GM18870 (cell line): ENCODE data around the gene KCNG1.

Source experiments
- ATAC-seq: cut with Tn5 transposase; IDR thresholded peaks from one replicate; pipeline ENCODE4 v1.9.1; 2021; ENCODE audit warnings: moderate library complexity; ENCODE audit not compliant: unreplicated experiment

KCNG1 gene

GRCh38 chr20:51036827-51037531 is 14.1 kb upstream of the KCNG1 start:
- ATAC-seq, result no peak

- no peak for ATAC-seq
Observed at GRCh38 chr20:51036226-51036625, 13.3 kb upstream of the KCNG1 start.

GRCh38 chr20:51034988-51035656 is 12.2 kb upstream of the KCNG1 start:
- no peak for ATAC-seq

DNA sequence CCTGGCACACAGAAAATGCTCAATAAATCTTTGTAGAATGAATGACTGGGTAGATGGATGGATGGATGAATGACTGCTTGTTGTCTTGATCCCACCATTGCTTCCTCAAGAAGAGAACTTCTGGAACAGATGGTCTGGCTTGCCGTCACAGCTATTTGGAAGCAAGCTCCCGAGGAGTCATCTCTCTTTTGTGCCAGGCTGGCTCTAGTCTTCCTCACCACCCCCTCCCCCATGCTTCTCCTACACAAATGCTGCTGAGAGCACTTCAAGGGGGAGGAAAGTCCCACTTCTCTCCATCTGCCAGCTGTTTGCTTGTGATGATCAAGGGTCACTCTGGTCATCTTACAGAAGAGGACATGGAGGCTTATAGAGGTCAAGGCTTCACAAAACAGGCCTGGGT is 11.6 kb upstream of the KCNG1 start:
- no peak for ATAC-seq

GRCh38 chr20:51029963-51030920 is 7.3 kb upstream of the KCNG1 start:
- ATAC-seq, result no peak

GRCh38 chr20:51029556-51029955 is 6.6 kb upstream of the KCNG1 start:
- ATAC-seq, result no peak

DNA sequence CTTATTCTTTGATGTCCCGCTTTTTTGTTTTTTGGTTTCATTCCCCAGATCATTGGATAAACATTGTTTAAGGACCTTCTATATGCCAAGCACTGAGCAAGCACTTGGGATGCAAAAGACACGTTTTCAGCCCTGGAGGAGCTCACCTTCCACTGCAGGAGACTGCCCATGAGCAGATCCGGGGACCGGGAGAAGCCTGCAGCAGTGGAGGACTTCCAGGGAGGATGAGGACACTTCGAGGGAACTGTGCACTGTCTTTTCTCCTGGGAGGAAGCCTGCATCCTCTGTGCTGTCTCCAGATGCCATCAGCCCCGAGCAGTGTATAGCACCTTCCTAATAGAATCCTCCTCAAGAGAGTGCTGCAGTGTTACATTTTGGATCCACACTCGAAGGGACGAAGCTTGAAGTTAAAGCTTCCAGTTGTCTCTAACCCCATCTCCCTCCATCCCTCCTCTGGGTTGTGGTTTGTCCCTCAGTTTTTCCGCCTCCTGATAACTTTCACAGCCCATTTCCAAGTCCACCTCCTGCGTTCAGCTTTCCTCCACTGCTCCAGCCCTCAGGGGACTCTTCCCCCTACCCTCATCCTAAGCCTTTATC is 5.8 kb upstream of the KCNG1 start:
- ATAC-seq, result no peak

- no peak for ATAC-seq
Observed at GRCh38 chr20:51027035-51027795, 4.3 kb upstream of the KCNG1 start.

DNA sequence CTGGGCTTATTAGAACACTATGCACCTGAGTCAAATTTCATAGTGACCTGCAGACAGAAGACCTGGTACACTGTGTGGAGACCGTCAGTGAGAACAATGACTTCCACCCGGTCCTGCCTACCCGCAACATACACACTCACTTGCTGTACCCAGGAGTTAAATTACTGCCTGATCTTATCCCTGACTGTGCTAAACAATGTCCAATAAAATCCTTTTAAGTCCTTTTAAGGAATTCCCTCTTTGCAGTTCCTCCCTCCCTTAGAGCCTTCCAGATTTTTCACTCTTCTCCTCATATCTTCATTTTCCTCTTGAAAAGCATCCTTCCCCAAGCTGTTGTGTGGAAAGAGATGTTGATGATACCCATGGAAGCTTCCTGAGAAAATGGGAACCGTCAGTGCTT is 3.4 kb upstream of the KCNG1 start:
- no peak for ATAC-seq

- ATAC-seq, result no peak
Observed at GRCh38 chr20:51024761-51025160, 1.9 kb upstream of the KCNG1 start.

DNA sequence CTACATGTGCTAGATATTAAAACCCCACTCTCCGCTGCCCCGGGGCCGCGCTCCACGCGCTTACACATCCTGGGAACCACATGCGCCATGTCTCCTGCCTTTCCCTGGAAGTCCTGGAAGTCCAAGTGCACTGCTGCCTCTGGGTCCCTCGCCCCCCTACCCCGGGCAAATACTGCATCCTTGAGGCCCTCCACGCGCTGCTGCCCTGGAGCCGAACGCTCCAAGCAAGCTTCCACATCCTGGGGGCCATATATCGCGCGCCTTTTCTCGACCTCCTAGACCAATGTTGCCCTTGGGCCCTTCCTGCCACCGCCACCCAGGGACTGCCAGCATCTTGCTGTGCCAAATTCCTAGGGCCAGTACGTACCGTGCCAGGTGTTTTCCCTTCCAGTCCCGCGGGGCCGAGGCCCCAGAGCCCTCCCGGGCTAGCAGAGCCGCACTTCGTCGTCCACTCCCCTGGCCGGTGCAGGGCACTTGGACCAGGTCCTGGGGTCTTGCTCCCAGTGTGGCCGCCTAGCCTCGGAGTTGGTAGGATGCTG is 779 bp upstream of the KCNG1 start:
- no peak for ATAC-seq

DNA sequence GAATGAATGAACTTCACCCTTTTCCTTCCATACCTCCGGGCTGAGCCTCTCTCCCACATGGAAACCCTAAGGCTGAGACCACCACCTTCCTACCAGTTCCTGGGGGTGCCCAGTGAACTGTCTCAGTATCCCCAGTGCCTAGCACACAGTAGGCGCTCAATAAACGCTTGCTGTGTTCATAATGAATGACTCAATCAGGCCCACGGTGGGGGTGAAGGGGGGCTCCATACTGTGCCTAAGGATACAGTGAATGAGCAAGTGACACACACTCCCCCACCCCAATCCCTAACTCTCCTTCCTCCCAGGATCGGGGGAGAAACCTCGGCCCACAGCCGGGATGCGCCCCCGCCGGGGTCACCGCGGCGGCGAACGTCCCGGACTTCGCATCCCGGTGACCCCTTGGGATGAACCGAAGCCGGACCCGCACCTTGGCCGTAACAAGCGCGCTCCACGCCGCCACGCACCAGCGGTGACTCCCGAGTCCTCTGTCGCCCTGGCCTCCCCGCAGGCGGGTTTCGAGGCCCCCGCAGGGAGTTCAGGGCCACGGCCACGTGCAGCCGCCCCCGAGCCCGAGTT is 592 bp downstream of the KCNG1 start:
- no peak for ATAC-seq

DNA sequence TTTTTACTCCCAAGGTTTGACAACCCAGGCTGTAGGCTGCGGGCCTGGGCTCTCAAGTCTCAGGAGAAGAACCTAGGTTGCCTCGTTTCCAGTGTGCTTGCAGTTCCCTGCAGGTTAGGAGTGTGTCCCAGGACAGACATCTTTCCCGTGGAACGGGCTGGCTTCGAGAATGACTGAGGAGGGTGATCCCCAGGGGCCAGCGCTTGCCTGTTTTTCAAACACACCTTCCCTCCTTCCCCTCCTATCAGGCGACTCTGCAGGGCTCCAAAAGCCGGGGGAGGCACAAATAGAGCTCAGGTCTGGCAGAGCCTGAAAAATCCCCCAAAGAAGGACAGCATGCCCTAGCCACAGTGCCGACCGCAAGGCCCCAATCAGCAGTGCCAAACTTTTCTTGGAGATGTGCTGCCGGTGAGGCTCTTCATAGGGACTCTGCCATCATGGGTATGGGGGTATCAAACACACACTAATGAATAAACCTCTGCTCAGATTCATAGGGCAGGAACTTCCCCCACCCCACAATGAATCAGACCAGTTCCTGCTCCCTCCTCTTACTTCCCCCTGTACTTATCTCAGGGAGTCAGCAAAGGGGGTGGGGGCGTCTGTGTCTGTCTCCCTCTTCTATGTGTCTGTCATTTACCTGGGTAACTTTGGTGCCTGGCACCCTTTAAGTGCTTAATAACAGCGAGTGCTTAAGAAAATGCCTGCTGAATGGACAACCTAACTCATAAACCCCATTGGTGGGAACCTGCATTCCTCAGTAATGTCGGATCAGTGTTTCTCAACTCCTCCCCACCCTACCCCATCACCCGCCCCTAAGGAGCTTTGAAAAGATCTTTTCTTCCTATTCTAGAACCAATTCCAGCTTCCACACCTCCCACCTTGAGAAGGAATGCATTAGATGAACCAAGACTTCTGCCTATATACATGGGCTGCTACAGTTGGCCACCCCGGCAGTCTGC is 1.6 kb downstream of the KCNG1 start:
- ATAC-seq, result no peak

DNA sequence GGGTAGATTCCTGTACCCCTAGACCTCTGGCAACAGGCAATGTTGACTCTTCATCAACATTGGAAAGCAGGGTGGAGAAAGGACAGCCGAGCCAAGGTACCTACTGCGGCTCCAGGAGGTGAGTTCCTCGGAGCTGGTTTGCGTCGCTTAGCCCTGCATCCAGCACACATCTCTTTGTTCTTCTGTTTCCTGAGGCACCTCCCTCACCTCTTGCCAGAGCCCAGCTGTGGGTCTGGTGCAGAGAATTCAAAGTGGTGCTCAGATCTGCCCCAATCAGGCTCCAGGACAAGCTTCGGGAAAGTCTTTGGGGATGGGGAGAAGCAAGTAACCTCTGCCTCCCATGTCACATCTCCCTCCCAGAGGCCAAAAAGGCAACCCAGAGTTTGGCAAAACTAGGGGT is 2.2 kb downstream of the KCNG1 start:
- ATAC-seq, result no peak

DNA sequence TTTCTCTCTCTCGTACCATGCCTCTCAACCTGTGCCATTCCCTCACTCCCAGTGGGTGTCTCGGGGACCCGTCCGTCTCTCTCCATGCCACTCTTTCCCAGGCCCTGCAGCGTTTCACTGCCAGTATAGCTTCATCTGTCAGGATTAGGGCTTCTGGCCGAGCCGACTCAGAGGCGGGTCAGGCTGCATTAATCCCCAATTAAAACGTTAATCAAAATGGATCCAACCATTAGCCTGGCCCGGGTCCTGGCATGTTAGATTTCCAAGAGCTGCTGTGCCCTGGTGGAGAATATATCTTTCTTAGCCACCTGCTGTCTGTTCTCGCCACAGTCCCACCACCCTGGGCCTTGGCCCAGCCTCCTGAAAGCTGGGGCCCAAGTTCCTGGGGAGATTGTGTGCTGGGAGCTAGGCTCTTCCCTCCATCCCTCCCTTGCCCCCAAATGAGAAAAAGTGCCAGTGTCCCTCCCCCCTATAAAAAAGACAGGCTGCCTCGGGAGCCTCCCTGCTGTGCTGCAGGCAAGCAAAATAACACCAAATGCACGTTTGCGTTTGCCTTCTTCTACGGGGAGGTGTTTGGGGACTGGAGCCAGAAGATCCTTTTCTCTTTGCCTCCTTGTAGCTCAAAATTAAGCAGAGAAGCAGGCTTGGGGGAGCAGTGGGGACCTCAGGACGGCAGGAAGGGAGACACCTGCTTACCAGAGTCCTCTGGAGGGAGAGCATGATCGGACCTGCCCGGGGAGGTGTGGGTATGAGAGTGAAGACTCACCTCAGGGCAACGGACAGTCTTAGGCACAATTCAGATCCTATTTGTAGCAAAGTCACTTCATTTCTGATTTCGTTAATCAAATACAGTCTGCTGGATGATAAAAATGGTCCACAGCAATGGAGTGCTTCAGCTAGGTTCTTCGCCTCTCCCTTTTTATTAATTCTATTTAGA is 3.0 kb downstream of the KCNG1 start:
- ATAC-seq, result no peak

DNA sequence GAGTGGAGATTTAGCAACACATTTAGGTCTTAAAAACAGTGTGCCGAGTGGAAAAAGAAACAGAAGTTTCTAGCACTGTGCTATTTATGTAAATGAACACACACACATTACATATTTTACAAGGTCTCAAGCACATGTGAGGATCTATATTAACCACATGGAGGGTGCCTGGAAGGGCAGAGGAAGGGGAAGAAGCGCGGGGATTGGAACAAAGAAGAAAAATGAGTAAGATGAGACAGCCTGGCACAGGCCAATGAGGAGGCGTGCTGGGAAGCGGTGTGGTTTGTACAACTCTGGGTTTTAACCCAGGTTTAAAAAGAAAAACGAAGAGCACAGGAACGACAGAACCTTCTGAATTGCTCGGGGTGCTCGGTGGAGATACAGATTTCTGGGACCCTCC is 5.7 kb downstream of the KCNG1 start:
- no peak for ATAC-seq

DNA sequence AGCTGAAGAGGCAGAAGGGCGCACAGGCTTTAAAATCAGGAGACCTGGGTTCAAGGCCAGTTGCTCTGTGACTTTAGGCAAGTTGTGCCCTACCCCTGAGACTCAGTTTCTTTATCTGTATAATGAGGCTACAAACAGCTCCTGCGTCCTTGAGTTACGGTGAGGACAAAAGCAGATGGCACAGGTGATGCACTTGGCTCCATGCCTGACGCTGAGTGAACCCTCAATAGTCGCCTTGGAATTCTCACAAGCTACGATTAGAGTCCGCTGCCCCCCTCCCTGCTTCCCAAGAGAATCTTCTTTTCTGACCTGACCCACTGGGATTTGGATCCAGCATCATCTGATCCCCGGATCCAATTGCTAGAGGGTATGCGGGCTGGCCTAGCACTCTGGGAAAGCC is 6.4 kb downstream of the KCNG1 start:
- ATAC-seq, result no peak
